Measurements from ENCODE around the gene BAG1.

BAG1 gene

GRCh38 chr9:33202552-33203201, 61.8 kb downstream of the BAG1 start:
- peak; percentile 40 for DNase-seq

Measured in activated CD4-positive, alpha-beta T cell treated with anti-CD3 and anti-CD28 coated beads, Interleukin-10, Interleukin-2, amounts not matched to agents 100 ng/mL and 50 ng/mL, durations not matched to agents 16 hours and 8 hours (primary cell).